Activated T-helper 1 cell treated with anti-CD3 and anti-CD28 coated beads, Interleukin-12 subunit alpha, Interleukin-12 subunit beta, Interleukin-2, Interleukin-4 antibody, amounts not matched to agents 30 ng/mL and 10 ng/mL and 1 ng/mL, durations not matched to agents 14 hours and 24 hours and 36 hours (primary cell): ENCODE data around the gene TRPV3. TPM values are rescaled to one million over a fixed set of nuclear protein-coding genes. Genes with fewer than 3 reads are reported as not detected.
"Not testable (repeated sequence)": the region's sequence is repeated elsewhere in the genome, so short reads cannot be mapped to it uniquely, and the experiment has no call there.

ENCODE experiments used
- DNase-seq: peaks from one replicate; pipeline ENCODE4 v3.0.0; 2021; ENCODE audit warnings: low spot score
- H3K27ac Mint-ChIP-seq: one replicate; pipeline ENCODE4 v1.8.0; 2021; ENCODE audit warnings: mild to moderate bottlenecking, mixed read lengths
- H3K27me3 Mint-ChIP-seq: one replicate; pipeline ENCODE4 v1.8.0; 2022; ENCODE audit warnings: mild to moderate bottlenecking, moderate library complexity, mixed read lengths; ENCODE audit not compliant: insufficient read depth
- H3K36me3 Mint-ChIP-seq: one replicate; pipeline ENCODE4 v1.8.0; 2021; ENCODE audit warnings: low read depth, mixed read lengths
- H3K4me1 Mint-ChIP-seq: one replicate; pipeline ENCODE4 v1.8.0; 2021; ENCODE audit warnings: low read depth, mixed read lengths
- H3K4me3 Mint-ChIP-seq: one replicate; pipeline ENCODE4 v1.8.0; 2021; ENCODE audit warnings: mild to moderate bottlenecking, moderate library complexity, mixed read lengths
- H3K9me3 Mint-ChIP-seq: one replicate; pipeline ENCODE4 v1.8.0; 2021; ENCODE audit warnings: mixed read lengths
- intact Hi-C: fragments of 100-400 bp; cut with micrococcal nuclease; formaldehyde crosslinking; loops from one replicate; pipeline ENCODE4 v1.15.1; 2024
- total RNA-seq: library from RNA; stranded (reverse); gene quantifications from 2 replicates; pipeline ENCODE4 v1.2.3, GENCODE V29; 2022

The TRPV3 gene
- total RNA-seq, 1 donor from 2014 or later: 0.26 TPM

GRCh38 chr17:3590768-3591167 lies 33.2 kb upstream of the TRPV3 start:
- H3K27me3 Mint-ChIP-seq: no peaks in the 10 kb centered on the region
- no peaks in the 10 kb centered on the region for H3K4me1 Mint-ChIP-seq
- no peaks in the 10 kb centered on the region for H3K9me3 Mint-ChIP-seq
- H3K4me3 Mint-ChIP-seq: no peak overlapping the region
- no peak overlapping the region for H3K27ac Mint-ChIP-seq
- no peak for DNase-seq
- peaks cover 8% of the 10 kb centered on the region for H3K36me3 Mint-ChIP-seq
- intact Hi-C loops: no loop called here

GRCh38 chr17:3590231-3590630 lies 32.6 kb upstream of the TRPV3 start:
- H3K27ac Mint-ChIP-seq: no peak overlapping the region
- H3K27me3 Mint-ChIP-seq: no peaks in the 10 kb centered on the region
- H3K36me3 Mint-ChIP-seq: peaks cover 8% of the 10 kb centered on the region
- intact Hi-C loops: no loop called here
- DNase-seq: no peak
- H3K4me1 Mint-ChIP-seq: no peaks in the 10 kb centered on the region
- no peaks in the 10 kb centered on the region for H3K9me3 Mint-ChIP-seq
- H3K4me3 Mint-ChIP-seq: no peak overlapping the region

DNA sequence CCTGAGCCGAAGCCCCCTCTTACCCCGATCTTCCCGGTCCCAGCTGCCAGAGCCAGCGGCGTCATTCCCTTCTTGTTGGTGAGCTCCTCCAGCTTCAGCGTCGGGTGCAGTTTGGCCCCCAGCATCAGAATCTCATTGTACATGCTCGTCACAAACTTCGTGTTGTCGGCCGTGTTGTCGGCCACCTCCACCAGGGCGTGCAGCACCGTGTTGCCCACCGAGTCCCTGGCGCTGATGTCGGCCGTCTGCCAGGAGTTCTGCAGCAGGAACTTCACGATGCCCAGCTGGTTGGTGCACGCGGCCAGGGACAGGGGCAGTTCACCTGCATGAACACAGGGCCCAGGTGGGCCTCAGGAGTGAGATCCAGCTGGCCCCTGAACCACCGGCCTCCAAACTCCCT lies 32.2 kb upstream of the TRPV3 start:
- Mint-ChIP-seq H3K27me3 (no peaks in the 10 kb centered on the region), H3K4me3 (no peak overlapping the region), H3K27ac (no peak overlapping the region), H3K9me3 (no peaks in the 10 kb centered on the region), H3K4me1 (no peaks in the 10 kb centered on the region), H3K36me3 (peaks cover 8% of the 10 kb centered on the region)
- intact Hi-C loops: no loop called here
- DNase-seq: no peak

DNA sequence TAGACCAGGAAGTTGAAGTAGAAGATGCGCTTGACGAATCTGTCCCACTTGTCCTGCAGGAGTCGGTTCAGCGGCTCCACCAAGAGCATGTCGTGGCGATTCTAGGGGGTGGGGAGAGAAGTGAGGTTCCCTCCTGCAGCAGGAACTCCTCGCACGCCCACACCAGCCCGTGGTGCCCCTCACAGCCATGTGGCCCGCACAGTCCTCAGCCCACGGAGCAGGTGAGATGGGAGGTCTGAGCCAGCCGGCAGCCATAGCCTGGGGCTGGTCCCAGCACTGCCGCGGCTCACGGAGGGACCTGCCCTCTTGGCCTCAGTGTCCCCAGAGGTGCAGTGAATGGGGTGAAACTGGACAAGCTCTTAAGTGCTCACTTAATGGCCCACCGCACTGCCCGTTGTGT lies 28.2 kb upstream of the TRPV3 start:
- Mint-ChIP-seq H3K4me3 (no peak overlapping the region), H3K9me3 (no peaks in the 10 kb centered on the region), H3K27ac (no peak overlapping the region), H3K4me1 (no peaks in the 10 kb centered on the region), H3K27me3 (no peaks in the 10 kb centered on the region), H3K36me3 (peaks cover 12% of the 10 kb centered on the region)
- intact Hi-C loops: no loop called here
- no peak for DNase-seq

DNA sequence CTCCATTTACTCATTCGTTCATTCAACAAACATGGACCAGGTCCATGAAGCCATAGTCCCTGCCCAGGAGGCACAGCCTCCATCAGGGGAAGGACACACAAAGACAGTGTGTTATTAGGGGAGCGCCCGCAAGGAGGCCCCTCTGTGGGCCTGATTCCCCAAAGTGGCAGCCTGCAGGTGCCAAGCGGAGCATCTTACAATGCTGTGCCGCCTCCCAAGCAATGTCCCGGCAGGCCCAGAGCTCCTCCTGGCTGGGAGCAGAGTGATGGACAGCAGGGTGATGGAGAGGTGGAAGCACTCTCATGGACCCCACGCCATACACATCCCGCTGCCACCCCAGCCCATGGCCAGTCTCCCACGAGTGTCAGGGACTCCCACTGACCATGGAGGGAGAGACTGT lies 25.8 kb upstream of the TRPV3 start:
- no peak overlapping the region for H3K4me3 Mint-ChIP-seq
- intact Hi-C loops: no loop called here
- no peaks in the 10 kb centered on the region for H3K9me3 Mint-ChIP-seq
- peaks cover 13% of the 10 kb centered on the region for H3K36me3 Mint-ChIP-seq
- H3K27ac Mint-ChIP-seq: no peak overlapping the region
- no peaks in the 10 kb centered on the region for H3K27me3 Mint-ChIP-seq
- DNase-seq: no peak
- no peaks in the 10 kb centered on the region for H3K4me1 Mint-ChIP-seq

DNA sequence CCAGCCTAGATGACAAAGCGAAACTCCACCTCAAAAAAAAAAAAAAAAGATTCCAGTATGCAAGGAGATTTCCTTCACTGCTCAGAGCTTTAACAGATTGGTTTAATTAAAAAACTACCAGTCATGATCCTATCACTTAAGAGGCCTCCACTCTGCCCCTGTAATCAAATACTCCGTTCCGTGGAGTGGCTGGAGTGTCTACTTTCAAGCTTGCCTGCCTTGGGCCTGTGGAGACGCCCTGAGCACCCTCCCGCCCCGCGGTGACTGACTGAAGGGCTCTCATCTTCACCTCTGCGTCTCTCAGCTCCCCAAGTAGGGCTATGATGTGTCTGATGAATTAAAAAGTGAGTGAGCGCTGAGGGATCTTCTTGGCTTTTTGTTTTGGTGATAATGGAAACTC lies 25.3 kb upstream of the TRPV3 start:
- Mint-ChIP-seq H3K27me3 (no peaks in the 10 kb centered on the region), H3K27ac (no peak overlapping the region)

DNA sequence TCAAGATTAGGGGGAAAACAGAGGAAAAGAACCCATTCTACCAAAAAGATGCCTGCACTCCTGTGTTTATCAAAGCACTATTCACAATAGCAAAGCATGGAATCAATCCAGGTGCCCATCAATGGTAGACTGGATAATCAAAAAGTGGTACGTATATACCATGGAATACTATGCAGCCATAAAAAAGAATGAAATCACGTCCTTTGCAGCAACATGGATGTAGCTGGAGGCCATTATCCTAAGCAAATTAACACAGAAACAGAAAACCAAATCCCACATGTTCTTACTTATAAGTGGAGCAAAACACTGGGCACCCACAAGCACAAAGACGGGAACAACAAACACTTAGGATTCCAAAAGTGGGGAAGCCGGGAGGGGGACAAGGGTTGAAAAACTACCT lies 21.1 kb upstream of the TRPV3 start:
- intact Hi-C loops, H3K4me3 Mint-ChIP-seq, DNase-seq, H3K4me1 Mint-ChIP-seq, H3K9me3 Mint-ChIP-seq, H3K27me3 Mint-ChIP-seq, H3K27ac Mint-ChIP-seq: not testable (repeated sequence)
- H3K36me3 Mint-ChIP-seq: peaks cover 11% of the 10 kb centered on the region

More for the DNA sequence above, 25.3 kb upstream of the TRPV3 start:
- H3K4me3 Mint-ChIP-seq: no peak overlapping the region
- H3K4me1 Mint-ChIP-seq: no peaks in the 10 kb centered on the region
- DNase-seq: no peak
- peaks cover 13% of the 10 kb centered on the region for H3K36me3 Mint-ChIP-seq
- intact Hi-C loops: no loop called here
- H3K9me3 Mint-ChIP-seq: no peaks in the 10 kb centered on the region

GRCh38 chr17:3576970-3577369 lies 19.4 kb upstream of the TRPV3 start:
- Mint-ChIP-seq H3K9me3 (no peaks in the 10 kb centered on the region), H3K36me3 (peaks cover 11% of the 10 kb centered on the region), H3K4me3 (no peak overlapping the region), H3K4me1 (no peaks in the 10 kb centered on the region), H3K27ac (no peak overlapping the region), H3K27me3 (no peaks in the 10 kb centered on the region)
- no peak for DNase-seq
- intact Hi-C loops: no loop called here

DNA sequence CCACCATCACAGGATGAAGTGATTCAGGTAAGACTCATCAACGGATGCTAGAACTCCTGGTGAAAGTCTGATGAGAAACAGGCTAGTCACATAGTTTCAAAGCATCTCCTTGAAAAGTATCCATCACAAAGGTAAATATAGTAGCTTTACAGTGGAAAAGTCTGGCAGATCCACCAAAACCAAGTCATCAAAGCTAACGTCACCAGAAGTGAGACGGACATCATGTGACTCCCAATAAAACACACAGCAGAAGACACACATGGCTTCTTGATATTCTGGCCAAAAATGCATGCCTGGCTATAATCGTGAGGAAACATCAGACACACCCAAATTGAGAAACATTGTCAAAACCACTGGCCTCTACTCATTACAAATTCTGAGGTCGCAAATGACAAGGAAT lies 17.9 kb upstream of the TRPV3 start:
- H3K27me3 Mint-ChIP-seq: no peaks in the 10 kb centered on the region
- DNase-seq: no peak
- no peaks in the 10 kb centered on the region for H3K4me1 Mint-ChIP-seq
- H3K36me3 Mint-ChIP-seq: peaks cover 9% of the 10 kb centered on the region
- intact Hi-C loops: no loop called here
- H3K9me3 Mint-ChIP-seq: no peaks in the 10 kb centered on the region
- H3K27ac Mint-ChIP-seq: no peak overlapping the region
- no peak overlapping the region for H3K4me3 Mint-ChIP-seq

DNA sequence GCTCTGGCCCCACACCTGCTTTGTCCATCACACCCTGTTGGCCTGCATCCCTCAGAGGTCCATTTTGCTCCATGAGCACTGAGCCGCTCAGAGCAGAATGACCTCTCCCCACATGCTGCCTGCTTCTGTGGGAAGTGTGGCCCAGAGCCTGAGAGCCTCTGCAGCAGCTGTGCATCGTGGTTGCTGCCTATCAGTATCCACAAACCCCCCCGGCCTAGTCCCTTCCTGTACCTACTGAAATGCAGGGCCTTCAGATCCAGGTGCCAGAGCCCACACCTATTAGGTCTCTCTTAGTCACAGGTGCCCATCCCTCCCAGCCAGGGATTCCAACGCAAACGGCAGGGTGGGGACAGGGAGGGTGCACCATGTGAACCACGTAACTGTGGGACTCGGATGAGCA lies 16.6 kb upstream of the TRPV3 start:
- no peak for DNase-seq
- Mint-ChIP-seq H3K9me3 (no peaks in the 10 kb centered on the region), H3K4me1 (no peaks in the 10 kb centered on the region), H3K27me3 (no peaks in the 10 kb centered on the region), H3K4me3 (no peak overlapping the region), H3K36me3 (peaks cover 3% of the 10 kb centered on the region), H3K27ac (no peak overlapping the region)
- intact Hi-C loops: no loop called here

DNA sequence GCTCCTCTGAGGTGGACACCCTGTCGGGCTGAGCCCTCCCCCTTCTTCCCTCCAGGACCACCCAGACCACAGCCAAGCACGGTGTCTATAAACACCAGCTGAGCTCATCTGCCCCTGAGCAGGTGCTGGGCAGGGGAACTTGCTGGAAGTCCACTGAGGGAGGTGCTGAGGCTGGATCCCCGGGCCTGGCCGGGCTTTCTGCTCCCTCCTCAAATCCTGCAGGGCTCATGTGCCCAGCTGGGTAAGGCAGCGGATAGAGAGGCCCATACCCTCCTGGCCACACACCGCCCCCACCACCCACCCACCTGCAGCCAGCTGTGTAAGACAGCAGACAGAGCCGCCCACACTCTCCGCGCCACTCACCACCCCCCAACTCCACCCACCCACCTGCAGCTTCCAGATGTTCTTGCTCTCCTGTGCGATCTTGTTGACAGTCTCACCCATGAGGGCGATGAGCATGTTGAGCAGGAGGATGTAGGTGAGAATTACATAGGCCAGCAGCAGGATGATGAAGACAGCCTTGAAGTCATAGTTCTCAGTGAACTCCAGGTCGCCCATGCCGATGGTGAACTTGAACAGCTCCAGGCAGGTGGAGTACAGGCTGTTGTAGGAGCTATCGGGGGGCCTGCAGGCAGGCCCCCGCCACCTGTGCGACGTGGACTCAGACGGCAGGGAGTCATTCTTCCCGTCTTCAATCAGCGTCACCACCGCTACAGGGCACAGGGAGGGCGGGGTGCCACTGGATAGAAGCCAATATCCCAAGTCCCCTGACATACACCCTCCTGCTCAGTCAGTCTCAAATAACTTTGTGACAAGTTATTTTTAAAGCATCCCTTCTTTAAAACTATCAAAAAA lies 15.9 kb upstream of the TRPV3 start:
- H3K27me3 Mint-ChIP-seq: no peaks in the 10 kb centered on the region
- H3K4me1 Mint-ChIP-seq: no peaks in the 10 kb centered on the region
- no peaks in the 10 kb centered on the region for H3K9me3 Mint-ChIP-seq
- intact Hi-C loops: no loop called here
- no peak for DNase-seq
- no peak overlapping the region for H3K27ac Mint-ChIP-seq
- H3K4me3 Mint-ChIP-seq: no peak overlapping the region
- peaks cover 3% of the 10 kb centered on the region for H3K36me3 Mint-ChIP-seq

GRCh38 chr17:3572231-3572630 lies 14.6 kb upstream of the TRPV3 start:
- peaks cover 5% of the 10 kb centered on the region for H3K36me3 Mint-ChIP-seq
- intact Hi-C loops: no loop called here
- no peak for DNase-seq
- no peaks in the 10 kb centered on the region for H3K9me3 Mint-ChIP-seq
- no peak overlapping the region for H3K4me3 Mint-ChIP-seq
- H3K27me3 Mint-ChIP-seq: no peaks in the 10 kb centered on the region
- no peak overlapping the region for H3K27ac Mint-ChIP-seq
- H3K4me1 Mint-ChIP-seq: no peaks in the 10 kb centered on the region

- DNase-seq: no peak
- Mint-ChIP-seq H3K9me3 (no peaks in the 10 kb centered on the region), H3K4me3 (no peak overlapping the region), H3K4me1 (no peaks in the 10 kb centered on the region), H3K27me3 (no peaks in the 10 kb centered on the region), H3K36me3 (peaks cover 5% of the 10 kb centered on the region), H3K27ac (no peak overlapping the region)
- intact Hi-C loops: no loop called here
These were observed 13.7 kb upstream of the TRPV3 start for GRCh38 chr17:3571043-3571900.
